GM12878 (cell line): Measurements from ENCODE around the gene MRRF. TPM values are rescaled to one million over a fixed set of nuclear protein-coding genes. Genes with fewer than 3 reads are reported as not detected.

Source experiments
- ATAC-seq: fragments of 200-7000 bp; cut with Tn5 transposase; 3 replicates; pipeline ENCODE4 v1.9.1; 2020; ENCODE audit warnings: mild to moderate bottlenecking, moderate library complexity
- BruUV-seq: library from RNA; stranded (reverse); fragments of 400-500 nt; replicated peaks from 2 replicates; lab custom pipeline; 2021; lab: Mats Ljungman, UMichigan
- CTCF ChIA-PET: fragments of 300-600 bp; sonication (Branson Sonifier 250); formaldehyde crosslinking; extraction: SDS; loops from one replicate; lab custom pipeline; 2021; ENCODE audit warnings: inconsistent platforms; lab: Yijun Ruan, JAX
- POLR2A ChIA-PET: fragments of 350-600 bp; formaldehyde crosslinking; extraction: SDS; loops from one replicate; lab custom pipeline; 2021; ENCODE audit warnings: inconsistent platforms; lab: Charles Lee
- RAD21 ChIA-PET: fragments of 300-600 bp; sonication (Branson Sonifier 250); formaldehyde crosslinking; loops from one replicate; lab custom pipeline; 2023; ENCODE audit warnings: antibody characterized with exemption; ENCODE audit not compliant: unreplicated experiment; lab: Charles Lee
- SMC1A ChIA-PET: fragments of 300-600 bp; sonication (Branson Sonifier 250); formaldehyde crosslinking; loops from one replicate; lab custom pipeline; 2023; ENCODE audit not compliant: unreplicated experiment, uncharacterized antibody; lab: Charles Lee
- DNase-seq: peaks from one replicate; pipeline ENCODE4 v3.0.0-alpha.2; 2011; ENCODE audit warnings: low read depth, low spot score
- FAIRE-seq: peaks from 3 replicates; lab custom pipeline; 2011; peaks lifted over from hg19 to GRCh38; lab: Jason Lieb, UNC
- H2AFZ ChIP-seq: 2 replicates; pipeline ENCODE4 v1.6.0; 2011; ENCODE audit warnings: low read depth, low read length, control low read depth; ENCODE audit not compliant: control insufficient read depth
- H3K27ac ChIP-seq: 2 replicates; pipeline ENCODE4 v1.5.1; 2011; ENCODE audit warnings: control low read depth; ENCODE audit not compliant: control insufficient read depth, insufficient read depth
- H3K27me3 ChIP-seq, 2 experiments: replicated peaks in 1 of 2; 2 replicates each; pipeline versions ENCODE4 v1.6.0 to v1.6.1; 2011; ENCODE audit warnings: low read length in 1 of 2; ENCODE audit not compliant: control insufficient read depth in 2 of 2, insufficient read depth in 2 of 2
- H3K36me3 ChIP-seq, 2 experiments: 2 replicates each; pipeline ENCODE4 v1.5.1; 2011; ENCODE audit warnings: low read length in 1 of 2; ENCODE audit not compliant: control insufficient read depth in 2 of 2, insufficient read depth in 2 of 2
- H3K4me1 ChIP-seq: 2 replicates; pipeline ENCODE4 v1.6.1; 2011; ENCODE audit warnings: mild to moderate bottlenecking, low read length, moderate library complexity, mixed read lengths; ENCODE audit not compliant: control insufficient read depth, insufficient read depth
- H3K4me2 ChIP-seq: 2 replicates; pipeline ENCODE4 v1.6.0; 2011; ENCODE audit warnings: control low read depth; ENCODE audit not compliant: control insufficient read depth, insufficient read depth
- H3K4me3 ChIP-seq: fragments of 200-600 bp; sonication (generic); 2 replicates; pipeline ENCODE4 v1.5.1; 2016
- H3K79me2 ChIP-seq: 2 replicates; pipeline ENCODE4 v1.6.0; 2011; ENCODE audit warnings: low read length; ENCODE audit not compliant: control insufficient read depth, insufficient read depth
- H3K9ac ChIP-seq: 2 replicates; pipeline ENCODE4 v1.8.0; 2011; ENCODE audit warnings: low read length, control low read depth, mixed read lengths; ENCODE audit not compliant: control insufficient read depth, insufficient read depth
- H3K9me3 ChIP-seq: replicated peaks from 3 replicates; pipeline ENCODE4 v1.5.1; 2011; ENCODE audit warnings: mild to moderate bottlenecking, low read length; ENCODE audit not compliant: control insufficient read depth, insufficient read depth
- H4K20me1 ChIP-seq: 2 replicates; pipeline ENCODE4 v1.6.0; 2011; ENCODE audit not compliant: control insufficient read depth, insufficient read depth
- CUX1 ChIP-seq: IDR thresholded peaks from 2 replicates; pipeline ENCODE4 v1.6.1; 2012; ENCODE audit warnings: improper control_type of control experiment, low read depth, low read length; ENCODE audit not compliant: insufficient replicate concordance
- DPF2 ChIP-seq: fragments of 450-650 bp; IDR thresholded peaks from 2 replicates; pipeline ENCODE4 v1.6.1; 2017; ENCODE audit warnings: mild to moderate bottlenecking
- MEF2B ChIP-seq: fragments of 450-650 bp; IDR thresholded peaks from 2 replicates; pipeline ENCODE4 v1.6.1; 2018; ENCODE audit warnings: mild to moderate bottlenecking, moderate library complexity; ENCODE audit not compliant: partially characterized antibody, poor library complexity, severe bottlenecking
- MLLT1 ChIP-seq: fragments of 450-650 bp; IDR thresholded peaks from 2 replicates; pipeline ENCODE4 v1.6.1; 2016; ENCODE audit warnings: mild to moderate bottlenecking
- POU2F2 ChIP-seq: IDR thresholded peaks from 3 replicates; pipeline ENCODE4 v1.6.1; 2011; ENCODE audit warnings: low read depth, mild to moderate bottlenecking, low read length, borderline replicate concordance
- TCF7 ChIP-seq: IDR thresholded peaks from 2 replicates; pipeline ENCODE4 v1.6.1; 2014; ENCODE audit warnings: antibody characterized with exemption, borderline replicate concordance
- ZNF592 ChIP-seq: fragments of 450-650 bp; IDR thresholded peaks from 2 replicates; pipeline ENCODE4 v1.6.1; 2017; ENCODE audit warnings: mild to moderate bottlenecking, moderate library complexity
- WGBS: methylation state at CpG from one replicate; pipeline ENCODE4 v1.1.6; 2016; ENCODE audit warnings: low lambda C conversion rate; ENCODE audit not compliant: insufficient replicate concordance, insufficient coverage; ENCODE audit errors: missing lambda C conversion rate; 5-methylcytosine and 5-hydroxymethylcytosine counted together
- in situ Hi-C: fragments of 300-500 bp; cut with MboI; formaldehyde crosslinking; loops from 9 replicates; pipeline ENCODE4 v1.14.3; 2018; ENCODE audit warnings: mixed read lengths
- intact Hi-C: fragments of 100-400 bp; cut with micrococcal nuclease; formaldehyde crosslinking; loops from one replicate; pipeline ENCODE4 v1.14.2; 2022; ENCODE audit not compliant: unreplicated experiment
- polyA plus RNA-seq, 11 experiments: library from polyadenylated mRNA; depleted of rRNA in 4 of 11; unstranded in 6 of 11; stranded (reverse) in 5 of 11; fragments of >200 nt; fragmentation: Nextera tagmentation in 4 of 11; fragmentation: Illumina TruSeq in 1 of 11; extraction: Ambion mirVana in 4 of 11; extraction: Trizol in 1 of 11; gene quantifications; 1 replicate in 1 of 11; 2 replicates in 10 of 11; pipeline versions ENCODE4 v1.2.1 to v1.2.3, GENCODE V29; 2011 to 2016; ENCODE audit warnings: inconsistent platforms in 2 of 11, missing spikeins in 2 of 11, low read depth in 1 of 11
- total RNA-seq, 4 experiments: library from RNA; depleted of rRNA in 3 of 4; stranded (reverse); fragments of >200 nt in 3 of 4; fragmentation: Illumina TruSeq in 1 of 4; extraction: Trizol in 1 of 4; gene quantifications; 2 replicates each; pipeline versions ENCODE4 v1.2.1 to v1.2.3, GENCODE V29; 2013 to 2021

MRRF gene
- total and polyA plus RNA-seq, 10 of the 15 experiments (the other 5 are each of a cell fraction or from before 2014, with no cell fraction given), result 64.8 to 112 (median 76.4) TPM

DNA sequence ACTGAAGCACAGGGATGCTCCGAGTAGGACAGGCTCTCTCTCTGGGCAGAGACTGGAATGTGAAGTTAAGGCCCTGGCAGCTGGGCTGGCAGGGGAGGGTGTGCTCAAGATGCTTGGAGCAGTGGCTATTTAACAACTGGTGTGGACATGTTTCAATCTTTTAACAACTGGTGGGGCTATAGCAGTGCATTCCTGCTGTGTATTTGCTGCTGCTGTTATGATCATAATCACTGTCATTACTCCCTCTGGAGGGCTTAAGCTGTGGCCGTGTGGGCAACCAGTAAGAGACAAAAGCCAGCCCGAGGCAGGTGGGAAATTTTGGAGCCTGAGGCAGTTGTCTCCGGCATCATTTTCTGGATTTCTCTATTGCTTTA lies 72.9 kb downstream of the MRRF start (continued):
- TF ChIP-seq CUX1 (no peak), DPF2 (no peak), MEF2B (no peak)

- Histone ChIP-seq H3K27ac (no peak overlapping the region), H3K9me3 (no peaks in the 10 kb centered on the region), H3K27me3 (no peaks in the 10 kb centered on the region; a peak in 2 of 4 replicates), H3K4me1 (no peaks in the 10 kb centered on the region), H3K9ac (no peak overlapping the region), H2AFZ (no peak overlapping the region), H3K79me2 (no peaks in the 10 kb centered on the region), H3K4me3 (no peak overlapping the region), H4K20me1 (no peaks in the 10 kb centered on the region), H3K4me2 (no peak overlapping the region), H3K36me3 (no peaks in the 10 kb centered on the region)
- intact Hi-C loops, result no loop called here
- ATAC-seq (no peak), FAIRE-seq (no peak), DNase-seq (no peak)
- ChIA-PET CTCF (interaction anchor here (1.2 kb wide), 1 partner anchor 214 kb away, joined by 4 read pairs; no protein-coding TSS in a partner anchor), POLR2A (no interaction called here), RAD21 (interaction anchor here (0.9 kb wide), 1 partner anchor 239 kb away, joined by 3 read pairs; no protein-coding TSS in a partner anchor), SMC1A (no interaction called here)
- in situ Hi-C loops, result no loop called here
- BruUV-seq, result no TSS peak
- 76% methylated on average over 6 of the region's 6 CpGs for WGBS
- TF ChIP-seq POU2F2, result no peak
- no peak for TF ChIP-seq ZNF592
- no peak for TF ChIP-seq TCF7
- no peak for TF ChIP-seq MLLT1
Measured at GRCh38 chr9:122338536-122338935, 73.9 kb downstream of the MRRF start.
